HEK293 (cell line): ENCODE data around the gene PGC.

Experiments
- CTCF ChIA-PET: fragments of 350-600 bp; formaldehyde crosslinking; extraction: SDS; loops from one replicate; lab custom pipeline; 2021; ENCODE audit warnings: antibody characterized with exemption; lab: Yijun Ruan, JAX
- POLR2A ChIA-PET: fragments of 300-600 bp; formaldehyde crosslinking; extraction: SDS; loops from one replicate; lab custom pipeline; 2020; ENCODE audit warnings: antibody characterized with exemption, inconsistent platforms; lab: Yijun Ruan, JAX
- H3K27ac ChIP-seq: fragments of 200-500 bp; sonication (Bioruptor generic); 2 replicates; pipeline ENCODE4 v1.5.1; 2014; ENCODE audit warnings: low read depth, low read length, control low read depth, inconsistent platforms; ENCODE audit errors: extremely low read depth
- H3K36me3 ChIP-seq, 2 experiments: fragments of 200-500 bp in 1 of 2; sonication (Bioruptor generic) in 1 of 2; 1 replicate in 1 of 2; 2 replicates in 1 of 2; pipeline ENCODE4 v1.5.1; 2014 to 2017; ENCODE audit warnings: inconsistent platforms in 2 of 2, low read length in 2 of 2; ENCODE audit not compliant: control insufficient read depth in 2 of 2, insufficient read depth in 1 of 2
- H3K4me1 ChIP-seq: fragments of 200-500 bp; sonication (Bioruptor generic); 2 replicates; pipeline ENCODE4 v1.5.1; 2014; ENCODE audit warnings: mild to moderate bottlenecking, low read length, inconsistent platforms; ENCODE audit not compliant: control insufficient read depth, insufficient read depth
- H3K4me3 ChIP-seq: 2 replicates; pipeline ENCODE4 v1.5.1; 2011; ENCODE audit warnings: low read depth, mild to moderate bottlenecking, control low read depth, low read length, moderate library complexity
- H3K9me3 ChIP-seq: fragments of 200-500 bp; sonication (Bioruptor generic); 2 replicates; pipeline ENCODE4 v1.5.1; 2014; ENCODE audit warnings: low read depth, low read length, inconsistent platforms; ENCODE audit not compliant: control insufficient read depth, insufficient read depth
- GLIS2 ChIP-seq: fragments of 450-650 bp; formaldehyde crosslinking; IDR thresholded peaks from 2 replicates; pipeline ENCODE4 v1.5.1; 2016; ENCODE audit warnings: missing biosample characterization, missing genetic modification characterization
- HIC1 ChIP-seq: fragments of 450-650 bp; formaldehyde crosslinking; IDR thresholded peaks from 2 replicates; pipeline ENCODE4 v1.5.1; 2016; ENCODE audit warnings: missing biosample characterization, missing genetic modification characterization
- KLF16 ChIP-seq: fragments of 450-650 bp; formaldehyde crosslinking; IDR thresholded peaks from 2 replicates; pipeline ENCODE4 v1.5.1; 2017; ENCODE audit warnings: missing biosample characterization, missing genetic modification characterization
- PRDM2 ChIP-seq: fragments of 450-650 bp; formaldehyde crosslinking; IDR thresholded peaks from 2 replicates; pipeline ENCODE4 v1.5.1; 2016; ENCODE audit warnings: missing biosample characterization, missing genetic modification characterization, borderline replicate concordance
- PRDM4 ChIP-seq: fragments of 450-650 bp; formaldehyde crosslinking; IDR thresholded peaks from 2 replicates; pipeline ENCODE4 v1.5.1; 2017; ENCODE audit warnings: missing biosample characterization, missing genetic modification characterization
- YY1 ChIP-seq: fragments of 450-650 bp; formaldehyde crosslinking; IDR thresholded peaks from 2 replicates; pipeline ENCODE4 v1.5.1; 2018; ENCODE audit warnings: missing biosample characterization, missing genetic modification characterization
- ZBTB11 ChIP-seq: fragments of 450-650 bp; formaldehyde crosslinking; conservative IDR thresholded peaks from 2 replicates; pipeline ENCODE4 v1.5.1; 2016; ENCODE audit warnings: low read depth, missing biosample characterization, missing genetic modification characterization
- ZNF184 ChIP-seq: fragments of 450-650 bp; IDR thresholded peaks from 2 replicates; pipeline ENCODE4 v1.5.1; 2018; ENCODE audit warnings: missing biosample characterization, mild to moderate bottlenecking, missing genetic modification characterization
- ZNF23 ChIP-seq: fragments of 450-650 bp; formaldehyde crosslinking; IDR thresholded peaks from 2 replicates; pipeline ENCODE4 v1.5.1; 2016; ENCODE audit warnings: missing biosample characterization, missing genetic modification characterization, borderline replicate concordance
- ZNF239 ChIP-seq: fragments of 450-650 bp; formaldehyde crosslinking; IDR thresholded peaks from 2 replicates; pipeline ENCODE4 v1.5.1; 2016; ENCODE audit warnings: missing biosample characterization, missing genetic modification characterization
- ZNF248 ChIP-seq: fragments of 450-650 bp; formaldehyde crosslinking; IDR thresholded peaks from 2 replicates; pipeline ENCODE4 v1.5.1; 2017; ENCODE audit warnings: missing biosample characterization, missing genetic modification characterization
- ZNF302 ChIP-seq: fragments of 450-650 bp; formaldehyde crosslinking; IDR thresholded peaks from 2 replicates; pipeline ENCODE4 v1.5.1; 2016; ENCODE audit warnings: missing biosample characterization, missing genetic modification characterization, low read depth
- ZNF324 ChIP-seq: fragments of 450-650 bp; formaldehyde crosslinking; IDR thresholded peaks from 2 replicates; pipeline ENCODE4 v1.5.1; 2016; ENCODE audit warnings: missing biosample characterization, missing genetic modification characterization
- ZNF362 ChIP-seq: fragments of 450-650 bp; formaldehyde crosslinking; IDR thresholded peaks from 2 replicates; pipeline ENCODE4 v1.5.1; 2016; ENCODE audit warnings: missing biosample characterization, missing genetic modification characterization
- ZNF391 ChIP-seq: fragments of 450-650 bp; formaldehyde crosslinking; IDR thresholded peaks from 2 replicates; pipeline ENCODE4 v1.5.1; 2016; ENCODE audit warnings: low read depth, missing biosample characterization, missing genetic modification characterization, borderline replicate concordance
- ZNF600 ChIP-seq: fragments of 450-650 bp; formaldehyde crosslinking; IDR thresholded peaks from 2 replicates; pipeline ENCODE4 v1.5.1; 2016; ENCODE audit warnings: missing biosample characterization, missing genetic modification characterization
- ZNF624 ChIP-seq: fragments of 450-650 bp; formaldehyde crosslinking; IDR thresholded peaks from 2 replicates; pipeline ENCODE4 v1.5.1; 2017; ENCODE audit warnings: missing biosample characterization, missing genetic modification characterization
- ZNF664 ChIP-seq: fragments of 450-650 bp; formaldehyde crosslinking; IDR thresholded peaks from 2 replicates; pipeline ENCODE4 v1.5.1; 2016; ENCODE audit warnings: missing biosample characterization, missing genetic modification characterization
- TF ChIP-seq, protein P1 (sequence below): fragments of 450-650 bp; formaldehyde crosslinking; IDR thresholded peaks from 2 replicates; pipeline ENCODE4 v1.5.1; 2016; ENCODE audit warnings: missing biosample characterization, missing genetic modification characterization

Gene PGC

DNA sequence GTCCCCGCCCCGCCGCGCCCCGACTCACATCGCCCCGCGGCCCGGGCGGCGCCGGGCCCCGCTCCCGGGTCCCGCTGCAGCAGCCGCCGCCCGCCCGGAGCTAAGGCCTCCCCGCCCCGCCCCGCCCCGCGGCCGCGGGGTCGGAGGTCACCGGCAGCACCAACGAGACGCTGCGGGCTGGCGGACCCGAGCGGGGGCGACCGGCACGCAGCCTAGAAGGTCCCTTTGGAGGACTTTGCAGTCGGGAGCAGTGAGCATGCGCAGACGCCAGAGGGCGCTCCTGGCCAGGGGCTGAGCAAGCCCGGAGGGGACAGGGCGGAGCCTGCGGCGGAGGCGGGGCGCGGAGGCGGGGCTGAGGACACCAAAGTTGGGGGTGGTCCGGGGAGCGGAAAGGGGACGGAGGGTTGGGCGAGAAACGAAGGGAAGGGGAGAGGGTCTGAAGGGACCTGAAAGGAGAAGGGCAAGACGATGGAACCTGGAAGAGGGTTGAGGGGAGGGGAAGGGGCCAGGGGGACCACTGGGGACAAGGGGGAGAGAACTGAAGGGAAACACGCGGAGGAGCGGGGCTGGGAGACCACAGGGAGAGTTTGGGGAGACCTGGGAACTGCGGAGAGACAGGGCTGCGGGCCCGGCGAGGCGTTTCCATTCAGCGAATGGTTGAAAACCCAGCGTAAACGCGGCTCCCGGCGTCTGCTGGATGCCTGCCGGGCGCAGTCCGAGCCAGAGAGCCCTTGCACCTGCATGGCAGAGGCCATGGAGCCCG lies 32.8 kb upstream of the PGC start, which contains the start of gene FRS3:
Gene FRS3, minus strand, starts transcription at position 113 of the 763 bp plus-strand sequence. CDS start 2,913 bp downstream, outside the sequence.
- Histone ChIP-seq H3K4me1 (peaks cover 6% of the 10 kb centered on the region), H3K9me3 (no peaks in the 10 kb centered on the region), H3K4me3 (peak within 1 kb of the TSS; percentile 59), H3K27ac (peak within 1 kb of the TSS; percentile 52; the same call in 1 of the 2 replicates), H3K36me3 (peaks cover 4 to 21% of the 10 kb centered on the region in 2 experiments; a peak in 1 of 3 replicates)
- POLR2A ChIA-PET: interaction anchor here (1.0 kb wide), 1 partner anchor 46 kb away, joined by 6 read pairs; no protein-coding TSS in a partner anchor
- CTCF ChIA-PET: interaction anchor here (0.6 to 10.9 kb wide), 5 partner anchors 47 to 331 kb away, joined by 3 to 192 read pairs (median 3); no protein-coding TSS in a partner anchor
- TF ChIP-seq KLF16 (tag by site-specific recombination): peak; percentile 92
- TF ChIP-seq ZNF664 (tag by site-specific recombination): no peak
- no peak for TF ChIP-seq PRDM2 (tag by site-specific recombination)
- TF ChIP-seq, protein P1, sequence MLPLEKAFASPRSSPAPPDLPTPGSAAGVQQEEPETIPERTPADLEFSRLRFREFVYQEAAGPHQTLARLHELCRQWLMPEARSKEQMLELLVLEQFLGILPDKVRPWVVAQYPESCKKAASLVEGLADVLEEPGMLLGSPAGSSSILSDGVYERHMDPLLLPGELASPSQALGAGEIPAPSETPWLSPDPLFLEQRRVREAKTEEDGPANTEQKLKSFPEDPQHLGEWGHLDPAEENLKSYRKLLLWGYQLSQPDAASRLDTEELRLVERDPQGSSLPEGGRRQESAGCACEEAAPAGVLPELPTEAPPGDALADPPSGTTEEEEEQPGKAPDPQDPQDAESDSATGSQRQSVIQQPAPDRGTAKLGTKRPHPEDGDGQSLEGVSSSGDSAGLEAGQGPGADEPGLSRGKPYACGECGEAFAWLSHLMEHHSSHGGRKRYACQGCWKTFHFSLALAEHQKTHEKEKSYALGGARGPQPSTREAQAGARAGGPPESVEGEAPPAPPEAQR (tag by site-specific recombination): peak; percentile 67; the same call in 1 of the 2 replicates
- TF ChIP-seq HIC1 (tag by site-specific recombination): no peak
- no peak for TF ChIP-seq ZNF248 (tag by site-specific recombination)
- TF ChIP-seq ZNF239 (tag by site-specific recombination): no peak
- TF ChIP-seq YY1 (tag by site-specific recombination): no peak
- peak; percentile 35; the same call in 1 of the 2 replicates for TF ChIP-seq ZBTB11 (tag by site-specific recombination)
- no peak for TF ChIP-seq ZNF302 (tag by site-specific recombination)
- TF ChIP-seq ZNF23 (tag by site-specific recombination): no peak
- no peak for TF ChIP-seq ZNF362 (tag by site-specific recombination)
- no peak for TF ChIP-seq ZNF184 (tag by site-specific recombination)
- TF ChIP-seq ZNF600 (tag by site-specific recombination): no peak
- peak; percentile 75; the same call in 1 of the 2 replicates for TF ChIP-seq ZNF324 (tag by site-specific recombination)
- TF ChIP-seq ZNF624 (tag by site-specific recombination): no peak
- TF ChIP-seq ZNF391 (tag by site-specific recombination): peak; percentile 63
- TF ChIP-seq GLIS2 (tag by site-specific recombination): peak; percentile 81
- 0 out of 2 replicates have a peak, but pooled peaks have one; percentile 25 for TF ChIP-seq PRDM4
